ENCODE data around the gene DNAH14. TPM values are rescaled to one million over a fixed set of nuclear protein-coding genes. Genes with fewer than 3 reads are reported as not detected.

The DNAH14 gene
- total and polyA plus RNA-seq, 2 of the 13 experiments (the other 11 are each of a cell fraction or from before 2014, with no cell fraction given), result 4.5 to 27.5 TPM

- no peak for TF ChIP-seq MLXIP (CRISPR knock-in tag; IDR thresholded peaks at IDR 0.05; ENCODE audit: borderline replicate concordance)
- TF ChIP-seq, protein P1, sequence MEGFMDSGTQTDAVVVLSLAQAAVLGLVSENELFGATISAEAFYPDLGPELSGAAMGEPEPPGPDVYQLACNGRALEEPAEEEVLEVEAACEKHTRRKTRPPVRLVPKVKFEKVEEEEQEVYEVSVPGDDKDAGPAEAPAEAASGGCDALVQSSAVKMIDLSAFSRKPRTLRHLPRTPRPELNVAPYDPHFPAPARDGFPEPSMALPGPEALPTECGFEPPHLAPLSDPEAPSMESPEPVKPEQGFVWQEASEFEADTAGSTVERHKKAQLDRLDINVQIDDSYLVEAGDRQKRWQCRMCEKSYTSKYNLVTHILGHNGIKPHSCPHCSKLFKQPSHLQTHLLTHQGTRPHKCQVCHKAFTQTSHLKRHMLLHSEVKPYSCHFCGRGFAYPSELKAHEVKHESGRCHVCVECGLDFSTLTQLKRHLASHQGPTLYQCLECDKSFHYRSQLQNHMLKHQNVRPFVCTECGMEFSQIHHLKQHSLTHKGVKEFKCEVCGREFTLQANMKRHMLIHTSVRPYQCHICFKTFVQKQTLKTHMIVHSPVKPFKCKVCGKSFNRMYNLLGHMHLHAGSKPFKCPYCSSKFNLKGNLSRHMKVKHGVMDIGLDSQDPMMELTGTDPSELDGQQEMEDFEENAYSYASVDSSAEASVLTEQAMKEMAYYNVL (CRISPR knock-in tag; IDR thresholded peaks at IDR 0.05; ENCODE audit: borderline replicate concordance), result no peak; the same call in 1 of the 2 replicates
- no peak for TF ChIP-seq ZNF280B (CRISPR knock-in tag; IDR thresholded peaks at IDR 0.05; ENCODE audit: borderline replicate concordance)
- no peak for TF ChIP-seq ELF4 (CRISPR knock-in tag; IDR thresholded peaks at IDR 0.05; ENCODE audit: borderline replicate concordance)
- no peak for TF ChIP-seq ZNF441 (CRISPR knock-in tag; IDR thresholded peaks at IDR 0.05; ENCODE audit: borderline replicate concordance)
- TF ChIP-seq, protein P2, sequence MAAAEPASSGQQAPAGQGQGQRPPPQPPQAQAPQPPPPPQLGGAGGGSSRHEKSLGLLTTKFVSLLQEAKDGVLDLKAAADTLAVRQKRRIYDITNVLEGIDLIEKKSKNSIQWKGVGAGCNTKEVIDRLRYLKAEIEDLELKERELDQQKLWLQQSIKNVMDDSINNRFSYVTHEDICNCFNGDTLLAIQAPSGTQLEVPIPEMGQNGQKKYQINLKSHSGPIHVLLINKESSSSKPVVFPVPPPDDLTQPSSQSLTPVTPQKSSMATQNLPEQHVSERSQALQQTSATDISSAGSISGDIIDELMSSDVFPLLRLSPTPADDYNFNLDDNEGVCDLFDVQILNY (CRISPR knock-in tag; conservative IDR thresholded peaks at IDR 0.05), result no peak
- no peak for TF ChIP-seq ZFAT (CRISPR knock-in tag; conservative IDR thresholded peaks at IDR 0.05)
- no peak for TF ChIP-seq TMF1 (CRISPR knock-in tag; IDR thresholded peaks at IDR 0.05; ENCODE audit: low read depth)
- no peak for TF ChIP-seq FOXA1 (IDR thresholded peaks at IDR 0.05)
- TF ChIP-seq FOXA1 (CRISPR knock-in tag; IDR thresholded peaks at IDR 0.05), result peak; percentile 65
- TF ChIP-seq ZNF850 (CRISPR knock-in tag; conservative IDR thresholded peaks at IDR 0.05), result no peak
- no peak for TF ChIP-seq ATRX (CRISPR knock-in tag; IDR thresholded peaks at IDR 0.05; ENCODE audit: borderline replicate concordance)
- no peak for TF ChIP-seq SIX4 (CRISPR knock-in tag; IDR thresholded peaks at IDR 0.05)
- TF ChIP-seq MAFK (conservative IDR thresholded peaks at IDR 0.05 in 1 of 2, IDR thresholded peaks at IDR 0.05 in 1 of 2; ENCODE audit: low read length in 2 of 2), result no peak
- no peak for TF ChIP-seq PTBP1 (IDR thresholded peaks at IDR 0.05; ENCODE audit: low read depth, low read length, poor library complexity, severe bottlenecking)
- TF ChIP-seq, protein P3, sequence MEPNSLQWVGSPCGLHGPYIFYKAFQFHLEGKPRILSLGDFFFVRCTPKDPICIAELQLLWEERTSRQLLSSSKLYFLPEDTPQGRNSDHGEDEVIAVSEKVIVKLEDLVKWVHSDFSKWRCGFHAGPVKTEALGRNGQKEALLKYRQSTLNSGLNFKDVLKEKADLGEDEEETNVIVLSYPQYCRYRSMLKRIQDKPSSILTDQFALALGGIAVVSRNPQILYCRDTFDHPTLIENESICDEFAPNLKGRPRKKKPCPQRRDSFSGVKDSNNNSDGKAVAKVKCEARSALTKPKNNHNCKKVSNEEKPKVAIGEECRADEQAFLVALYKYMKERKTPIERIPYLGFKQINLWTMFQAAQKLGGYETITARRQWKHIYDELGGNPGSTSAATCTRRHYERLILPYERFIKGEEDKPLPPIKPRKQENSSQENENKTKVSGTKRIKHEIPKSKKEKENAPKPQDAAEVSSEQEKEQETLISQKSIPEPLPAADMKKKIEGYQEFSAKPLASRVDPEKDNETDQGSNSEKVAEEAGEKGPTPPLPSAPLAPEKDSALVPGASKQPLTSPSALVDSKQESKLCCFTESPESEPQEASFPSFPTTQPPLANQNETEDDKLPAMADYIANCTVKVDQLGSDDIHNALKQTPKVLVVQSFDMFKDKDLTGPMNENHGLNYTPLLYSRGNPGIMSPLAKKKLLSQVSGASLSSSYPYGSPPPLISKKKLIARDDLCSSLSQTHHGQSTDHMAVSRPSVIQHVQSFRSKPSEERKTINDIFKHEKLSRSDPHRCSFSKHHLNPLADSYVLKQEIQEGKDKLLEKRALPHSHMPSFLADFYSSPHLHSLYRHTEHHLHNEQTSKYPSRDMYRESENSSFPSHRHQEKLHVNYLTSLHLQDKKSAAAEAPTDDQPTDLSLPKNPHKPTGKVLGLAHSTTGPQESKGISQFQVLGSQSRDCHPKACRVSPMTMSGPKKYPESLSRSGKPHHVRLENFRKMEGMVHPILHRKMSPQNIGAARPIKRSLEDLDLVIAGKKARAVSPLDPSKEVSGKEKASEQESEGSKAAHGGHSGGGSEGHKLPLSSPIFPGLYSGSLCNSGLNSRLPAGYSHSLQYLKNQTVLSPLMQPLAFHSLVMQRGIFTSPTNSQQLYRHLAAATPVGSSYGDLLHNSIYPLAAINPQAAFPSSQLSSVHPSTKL (CRISPR knock-in tag; IDR thresholded peaks at IDR 0.05), result peak; percentile 8; the same call in 1 of the 2 replicates
- TF ChIP-seq GATAD2A (CRISPR knock-in tag; IDR thresholded peaks at IDR 0.05), result peak; percentile 63; the same call in 1 of the 2 replicates
- no peak for TF ChIP-seq ZMYM2 (CRISPR knock-in tag; IDR thresholded peaks at IDR 0.05)
These were observed 512.0 kb downstream of the DNAH14 start (continued) for GRCh38 chr1:225441314-225442122.
